ENCODE data around the gene IL6ST.

DNA sequence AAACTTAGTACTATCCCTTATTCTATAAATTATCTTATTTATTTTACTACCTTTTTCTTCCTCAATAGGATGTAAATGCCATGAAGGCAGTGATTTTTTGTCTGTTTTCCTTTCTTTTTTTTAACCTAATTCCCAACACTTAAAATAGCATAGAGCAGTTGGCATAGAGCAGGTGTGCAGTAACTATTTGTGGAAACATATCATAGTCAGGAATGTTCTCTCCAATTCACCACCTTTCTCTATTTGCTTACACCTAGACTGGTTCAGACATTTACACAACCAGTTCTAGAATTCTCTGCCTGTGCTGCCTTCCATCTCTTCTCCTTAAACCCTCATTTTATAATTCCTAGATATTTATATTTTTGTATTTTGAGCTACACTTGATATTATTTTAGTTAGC, 94.0 kb downstream of the IL6ST start:
- TF ChIP-seq EZH2phosphoT487 (IDR thresholded peaks at IDR 0.05; ENCODE audit: insufficient read depth, low read depth) (no peak), EZH2 (IDR thresholded peaks at IDR 0.05; ENCODE audit: insufficient read depth, poor library complexity, severe bottlenecking) (no peak)

All from GM23248 (cell line).